HG03521 (cell line): ENCODE data around the gene CPLANE1.

ENCODE experiments used
- ATAC-seq: cut with Tn5 transposase; IDR thresholded peaks from one replicate; pipeline ENCODE4 v1.9.1; 2021; ENCODE audit warnings: mild to moderate bottlenecking, moderate library complexity; ENCODE audit not compliant: unreplicated experiment

CPLANE1 gene

DNA sequence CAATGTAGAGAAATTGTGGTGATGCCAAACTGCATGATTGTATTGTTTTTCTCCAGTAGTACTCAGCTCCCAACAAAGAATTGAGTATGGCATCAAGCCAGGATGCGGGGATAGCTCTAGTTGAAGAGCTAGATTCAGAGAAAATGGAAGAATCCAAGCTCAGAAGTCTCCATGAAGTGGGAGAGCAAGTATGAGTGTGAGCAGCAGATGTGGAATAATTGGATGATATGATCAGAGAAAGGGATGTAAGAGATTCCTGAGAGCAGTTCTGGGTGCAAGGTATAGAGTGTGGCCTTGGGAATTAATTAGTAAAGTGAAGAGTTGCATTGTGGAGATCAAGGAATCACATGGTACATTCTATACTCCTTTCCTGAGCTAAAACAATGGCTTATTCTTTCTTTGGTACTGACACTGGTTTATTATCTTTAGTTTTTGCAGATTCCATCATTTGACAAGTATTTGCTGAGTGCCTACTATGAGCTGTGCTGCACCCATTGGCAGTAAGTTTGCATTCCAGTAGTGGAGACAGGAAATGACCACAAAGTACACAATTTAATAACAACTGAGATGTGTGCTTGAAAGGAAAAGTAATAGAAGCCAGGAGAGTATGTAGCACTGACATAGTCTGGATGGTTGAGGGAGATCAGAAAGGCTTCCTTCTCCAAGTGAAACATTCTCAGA lies 177.1 kb downstream of the CPLANE1 start:
- ATAC-seq, result no peak

- ATAC-seq, result no peak
Observed at GRCh38 chr5:37071487-37071886, 177.7 kb downstream of the CPLANE1 start.

DNA sequence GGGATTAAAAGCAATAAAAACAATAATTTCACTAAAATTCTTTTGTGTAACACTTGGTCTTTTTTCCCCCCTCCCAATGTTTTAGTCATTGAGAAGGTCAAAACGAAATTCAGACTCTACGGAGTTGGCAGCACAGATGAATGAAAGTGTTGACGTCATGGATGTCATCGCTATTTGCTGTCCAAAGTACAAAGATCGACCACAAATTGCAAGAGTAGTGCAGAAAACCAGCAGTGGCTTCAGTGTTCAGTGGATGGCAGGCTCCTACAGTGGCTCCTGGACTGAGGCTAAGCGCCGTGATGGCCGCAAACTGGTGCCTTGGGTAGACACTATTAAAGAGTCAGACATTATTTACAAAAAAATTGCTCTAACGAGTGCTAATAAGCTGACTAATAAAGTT lies 184.7 kb downstream of the CPLANE1 start:
- no peak for ATAC-seq

- no peak for ATAC-seq
Observed at GRCh38 chr5:37063739-37064138, 185.4 kb downstream of the CPLANE1 start.

DNA sequence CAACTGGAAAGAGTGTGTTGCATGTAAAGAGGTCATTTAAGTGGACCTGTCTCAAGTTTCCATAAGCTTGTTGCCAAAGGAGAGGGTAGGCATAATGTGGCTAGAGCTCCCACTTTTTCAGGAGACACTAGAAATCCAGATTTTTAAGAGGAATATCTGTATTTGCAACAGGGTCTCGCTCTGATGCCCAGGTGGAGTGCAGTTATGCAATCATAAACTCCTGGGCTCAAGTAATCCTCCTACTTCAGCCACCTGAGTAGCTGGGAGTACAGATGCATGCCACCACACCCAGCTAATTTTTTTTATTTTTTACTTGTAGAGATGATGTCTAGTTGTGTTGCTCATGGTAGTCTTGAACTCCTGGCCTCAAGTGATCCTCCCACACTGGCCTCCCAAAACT lies 189.1 kb downstream of the CPLANE1 start:
- no peak for ATAC-seq

GRCh38 chr5:37056762-37057161 lies 192.4 kb downstream of the CPLANE1 start:
- ATAC-seq, result no peak
